ENCODE data around the gene PGRMC2. TPM values are rescaled to one million over a fixed set of nuclear protein-coding genes. Genes with fewer than 3 reads are reported as not detected.
"Not testable (repeated sequence)": the region's sequence is repeated elsewhere in the genome, so short reads cannot be mapped to it uniquely, and the experiment has no call there.

Gene PGRMC2
- total RNA-seq, 2 donors from 2014 or later = 23.6 to 52.7 TPM

GRCh38 chr4:128249787-128250668, 37.6 kb downstream of the PGRMC2 start:
- Mint-ChIP-seq H3K36me3 (peaks cover 0 to 10% of the 10 kb centered on the region in 2 donors), H3K27ac (no peak overlapping the region), H3K9me3 (peaks cover 0 to 15% of the 10 kb centered on the region in 2 donors)
- ATAC-seq = no peak
- DNase-seq (ENCODE audit: low spot score in 2 of 2) = no peak

DNA sequence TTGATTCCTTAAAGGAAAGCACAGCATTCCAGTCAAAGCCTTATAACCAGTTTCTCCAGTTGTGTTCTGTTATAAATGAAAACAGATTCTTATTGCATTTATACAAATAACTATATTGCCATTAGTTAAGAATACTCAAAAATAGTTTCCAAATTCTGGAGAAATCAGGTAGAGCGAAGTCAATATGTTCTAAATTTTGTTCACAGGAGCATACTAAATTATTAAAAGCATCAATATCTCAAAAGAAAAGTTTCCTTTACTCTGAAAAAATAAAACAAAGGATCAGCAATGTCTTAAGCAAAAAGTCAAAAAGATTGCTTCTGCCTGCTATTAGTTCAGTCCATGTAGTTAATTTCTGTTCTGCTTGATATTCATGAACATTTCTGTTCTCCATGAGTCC, 39.7 kb downstream of the PGRMC2 start:
- DNase-seq (ENCODE audit: low spot score in 2 of 2) (no peak), ATAC-seq (no peak)
- H3K27ac Mint-ChIP-seq = no peak overlapping the region
- H3K36me3 Mint-ChIP-seq = peaks cover 0 to 10% of the 10 kb centered on the region in 2 donors
- H3K9me3 Mint-ChIP-seq = peaks cover 0 to 15% of the 10 kb centered on the region in 2 donors

- ATAC-seq; H3K9me3 Mint-ChIP-seq; H3K27ac Mint-ChIP-seq; DNase-seq (ENCODE audit: low spot score in 2 of 2); H3K36me3 Mint-ChIP-seq: not testable (repeated sequence)
These were observed 42.2 kb downstream of the PGRMC2 start for GRCh38 chr4:128245391-128245790.

- H3K9me3 Mint-ChIP-seq = peaks cover 0 to 8% of the 10 kb centered on the region in 2 donors
- DNase-seq (ENCODE audit: low spot score in 2 of 2) (no peak), ATAC-seq (no peak)
- no peak overlapping the region for H3K27ac Mint-ChIP-seq
- H3K36me3 Mint-ChIP-seq = peaks cover 0 to 5% of the 10 kb centered on the region in 2 donors
These were observed 43.2 kb downstream of the PGRMC2 start for GRCh38 chr4:128244379-128244778.

DNA sequence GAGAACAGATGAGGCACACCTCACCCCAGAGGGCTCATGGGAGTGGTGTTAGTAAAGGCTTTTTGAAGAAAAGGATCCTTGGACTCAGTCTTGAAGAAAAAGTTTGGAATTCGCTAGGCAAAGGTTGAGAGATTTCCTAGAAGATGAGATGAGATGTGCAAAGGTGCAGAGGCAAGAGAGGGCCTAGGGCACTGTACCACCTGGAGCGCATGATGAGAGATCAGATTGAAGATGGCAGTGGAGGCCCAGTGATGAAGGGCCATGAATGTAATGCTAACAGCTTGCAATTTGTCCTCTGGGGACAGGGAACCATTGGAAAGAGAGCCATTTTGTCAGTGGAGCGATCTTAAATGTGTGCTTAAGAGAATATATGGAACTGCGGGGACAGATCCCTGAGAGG, 45.0 kb downstream of the PGRMC2 start:
- DNase-seq (ENCODE audit: low spot score in 2 of 2) = no peak
- no peaks in the 10 kb centered on the region for H3K36me3 Mint-ChIP-seq
- no peak for ATAC-seq
- no peak overlapping the region for H3K27ac Mint-ChIP-seq
- peaks cover 0 to 8% of the 10 kb centered on the region in 2 donors for H3K9me3 Mint-ChIP-seq

DNA sequence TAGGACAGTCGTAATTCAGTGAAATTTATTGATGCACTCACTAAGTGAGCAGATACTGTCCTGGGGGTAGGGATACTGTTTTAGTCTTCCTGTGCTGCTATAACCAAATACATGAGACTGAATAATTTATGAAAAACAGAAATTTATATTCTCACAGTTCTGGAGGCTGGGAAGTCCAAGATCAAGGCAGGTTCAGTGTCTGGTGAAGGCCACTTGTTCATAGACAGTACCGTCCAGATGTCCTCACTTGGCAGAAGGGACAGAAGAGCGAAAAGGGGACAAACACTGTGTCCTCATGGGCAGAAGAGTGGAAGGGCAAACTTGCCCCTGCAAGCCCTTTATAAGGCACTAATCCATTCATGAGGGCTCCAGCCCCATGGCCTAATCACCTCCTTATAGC, 45.6 kb downstream of the PGRMC2 start:
- Mint-ChIP-seq H3K27ac (no peak overlapping the region), H3K36me3 (no peaks in the 10 kb centered on the region), H3K9me3 (peaks cover 0 to 8% of the 10 kb centered on the region in 2 donors)
- no peak for DNase-seq (ENCODE audit: low spot score in 2 of 2)
- no peak for ATAC-seq

DNA sequence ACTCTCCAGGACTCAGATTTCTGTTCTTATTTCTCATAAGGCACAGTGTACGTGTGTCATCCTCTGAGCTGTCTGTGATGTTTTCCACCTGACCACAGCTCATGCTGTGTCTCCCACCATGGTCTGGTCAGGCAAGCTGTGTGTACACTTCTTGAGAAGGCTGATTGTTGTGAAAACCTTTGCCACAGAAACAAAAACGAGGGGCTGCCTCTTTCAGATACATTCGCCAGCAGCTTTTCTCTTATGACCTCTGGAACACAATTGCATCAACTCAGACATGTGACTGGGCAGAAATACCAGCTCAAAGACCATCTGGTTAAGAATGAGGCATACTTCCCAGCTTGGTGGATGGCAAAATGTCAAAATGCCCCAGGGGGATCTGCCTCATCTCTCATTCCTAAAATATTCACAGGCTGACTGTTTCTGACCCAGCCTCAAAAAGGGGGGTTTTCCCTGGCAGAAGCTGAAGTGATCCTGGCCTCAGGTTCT, 46.1 kb downstream of the PGRMC2 start:
- ATAC-seq (no peak), DNase-seq (ENCODE audit: low spot score in 2 of 2) (no peak)
- peaks cover 0 to 5% of the 10 kb centered on the region in 2 donors for H3K9me3 Mint-ChIP-seq
- no peaks in the 10 kb centered on the region for H3K36me3 Mint-ChIP-seq
- no peak overlapping the region for H3K27ac Mint-ChIP-seq

DNA sequence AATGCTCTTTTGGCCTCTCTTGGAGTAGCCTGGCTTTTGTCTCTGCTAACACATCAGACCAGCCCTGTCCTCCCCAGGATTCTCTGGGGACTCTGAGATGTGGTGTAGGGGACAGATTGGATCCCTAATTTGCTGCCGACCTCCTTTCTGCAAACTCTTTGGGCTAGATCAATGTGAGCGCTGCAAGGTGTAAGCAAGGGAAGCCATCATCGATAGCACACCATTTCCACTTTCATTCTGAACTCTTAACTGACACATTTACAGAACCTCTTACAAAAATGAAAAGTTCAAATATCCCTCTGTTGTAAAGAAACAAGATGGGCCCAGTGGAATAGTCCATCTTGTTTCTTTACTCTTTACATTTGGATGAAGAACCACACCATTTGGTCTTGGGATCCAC, 46.6 kb downstream of the PGRMC2 start:
- Mint-ChIP-seq H3K9me3 (peaks cover 0 to under 1% of the 10 kb centered on the region in 2 donors), H3K27ac (no peak overlapping the region), H3K36me3 (no peaks in the 10 kb centered on the region)
- DNase-seq (ENCODE audit: low spot score in 2 of 2) = no peak
- ATAC-seq = no peak

DNA sequence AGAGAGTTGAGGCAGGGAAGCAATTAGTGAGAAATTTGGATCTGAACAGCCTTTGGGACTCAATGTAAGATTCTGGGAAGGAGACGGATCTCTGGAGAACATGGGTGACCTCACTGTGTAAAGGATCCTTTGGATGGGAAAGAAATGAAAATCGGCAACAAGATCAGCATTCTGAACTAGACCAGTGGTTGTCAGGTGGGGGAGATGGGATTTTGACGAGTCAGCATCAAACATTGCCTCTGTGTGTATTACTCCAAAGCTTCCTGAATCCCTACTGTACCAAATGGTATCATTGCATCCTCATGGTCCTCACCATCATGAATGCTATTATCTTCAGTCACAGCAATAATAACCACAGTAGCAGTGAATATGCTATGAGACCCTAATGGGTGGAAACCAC, 52.8 kb downstream of the PGRMC2 start:
- DNase-seq (ENCODE audit: low spot score in 2 of 2) = no peak
- Mint-ChIP-seq H3K9me3 (no peaks in the 10 kb centered on the region), H3K36me3 (no peaks in the 10 kb centered on the region), H3K27ac (no peak overlapping the region)
- no peak for ATAC-seq

- no peaks in the 10 kb centered on the region for H3K9me3 Mint-ChIP-seq
- no peaks in the 10 kb centered on the region for H3K36me3 Mint-ChIP-seq
- ATAC-seq (no peak), DNase-seq (ENCODE audit: low spot score in 2 of 2) (no peak)
- H3K27ac Mint-ChIP-seq = no peak overlapping the region
These were observed 54.9 kb downstream of the PGRMC2 start for GRCh38 chr4:128232719-128233118.

DNA sequence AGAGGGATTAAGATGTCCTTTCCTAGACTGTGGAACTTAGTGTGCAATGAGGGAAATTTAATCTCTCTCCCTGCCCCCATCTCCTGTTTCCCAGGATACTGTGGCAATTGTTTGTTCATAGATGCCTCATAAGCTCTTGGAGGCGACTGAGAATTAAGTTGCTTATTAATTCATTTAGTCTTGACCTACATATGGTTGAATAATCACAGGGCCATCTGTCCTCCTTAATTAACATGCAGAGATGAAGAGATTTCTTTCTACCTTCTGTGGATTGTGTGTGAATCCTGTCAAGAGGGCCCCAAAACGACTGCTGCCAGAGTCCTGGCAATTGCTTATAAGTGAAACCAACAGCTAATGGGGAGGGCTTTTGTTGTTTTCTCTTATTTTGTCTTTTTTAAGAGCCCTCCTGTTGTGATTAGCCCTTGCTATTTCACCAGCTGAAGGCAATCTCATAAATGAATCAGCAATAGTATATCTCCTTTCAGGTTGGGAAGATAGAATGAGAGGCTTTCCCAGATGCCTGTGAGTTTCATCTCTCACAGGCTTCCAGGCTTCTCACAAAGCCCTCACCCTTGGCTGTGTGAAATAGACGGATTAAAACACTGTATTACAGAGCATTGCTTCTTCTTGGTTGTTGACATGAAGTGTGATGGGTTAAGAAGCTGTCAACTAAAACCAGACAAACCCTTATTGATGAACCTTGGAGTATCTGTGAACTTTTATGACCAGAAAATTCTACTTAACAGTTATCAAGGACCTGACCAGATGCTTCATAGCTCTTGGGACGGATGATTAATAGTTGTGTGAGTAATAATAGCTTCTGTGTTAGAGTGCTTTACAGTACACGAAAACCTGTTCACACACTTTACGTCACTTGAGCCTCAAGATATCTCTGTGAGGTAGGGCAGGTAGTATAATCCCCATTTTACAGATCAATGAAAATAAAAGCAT, 58.5 kb downstream of the PGRMC2 start:
- peak overlapping the region in 1 of 2 donors; percentile 15 for H3K27ac Mint-ChIP-seq

DNA sequence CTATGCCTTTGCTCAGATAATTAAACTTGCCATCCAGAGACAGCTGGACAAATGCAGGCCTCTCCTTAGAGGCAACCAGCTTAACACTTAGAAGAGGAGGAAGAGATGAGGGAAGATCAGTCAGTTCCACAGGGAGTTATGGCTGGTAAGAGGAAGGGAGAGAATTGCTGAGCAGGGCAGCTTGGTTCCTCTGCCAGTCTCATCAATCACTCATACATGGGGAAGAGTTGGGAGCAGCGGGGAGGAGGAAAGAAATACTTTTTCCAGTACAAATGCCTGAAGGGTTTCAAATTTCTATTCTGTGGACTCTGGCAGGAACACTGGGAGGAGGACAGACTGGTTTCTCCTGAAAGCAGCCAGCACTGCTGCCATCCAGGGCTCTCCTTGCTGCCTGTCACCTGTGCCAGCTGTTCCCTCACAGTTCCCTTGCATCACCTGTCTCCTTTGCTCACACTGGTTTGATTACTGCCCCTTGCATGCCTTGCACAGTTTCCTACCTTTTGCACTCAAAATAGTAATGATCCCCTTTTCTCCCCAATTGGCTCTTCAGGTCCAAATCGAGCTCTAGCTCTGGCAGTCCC, 59.5 kb downstream of the PGRMC2 start:
- ATAC-seq = no peak
- no peaks in the 10 kb centered on the region for H3K9me3 Mint-ChIP-seq

More for the DNA sequence above, 58.5 kb downstream of the PGRMC2 start:
- DNase-seq (ENCODE audit: low spot score in 2 of 2) (no peak), ATAC-seq (no peak)
- Mint-ChIP-seq H3K9me3 (no peaks in the 10 kb centered on the region), H3K36me3 (no peaks in the 10 kb centered on the region)

GRCh38 chr4:128225148-128225547, 62.5 kb downstream of the PGRMC2 start:
- ATAC-seq (no peak), DNase-seq (ENCODE audit: low spot score in 2 of 2) (no peak)
- H3K9me3 Mint-ChIP-seq = no peaks in the 10 kb centered on the region
- no peak overlapping the region for H3K27ac Mint-ChIP-seq
- H3K36me3 Mint-ChIP-seq = no peaks in the 10 kb centered on the region

More for the DNA sequence above, 59.5 kb downstream of the PGRMC2 start:
- Mint-ChIP-seq H3K36me3 (no peaks in the 10 kb centered on the region), H3K27ac (no peak overlapping the region)
- no peak for DNase-seq (ENCODE audit: low spot score in 2 of 2)

GRCh38 chr4:128221586-128221985, 66.0 kb downstream of the PGRMC2 start:
- ATAC-seq = no peak
- Mint-ChIP-seq H3K27ac (no peak overlapping the region), H3K9me3 (no peaks in the 10 kb centered on the region), H3K36me3 (no peaks in the 10 kb centered on the region)
- no peak for DNase-seq (ENCODE audit: low spot score in 2 of 2)

GRCh38 chr4:128220286-128221235, 67.1 kb downstream of the PGRMC2 start:
- Mint-ChIP-seq H3K27ac (no peak overlapping the region), H3K36me3 (no peaks in the 10 kb centered on the region), H3K9me3 (no peaks in the 10 kb centered on the region)
- DNase-seq (ENCODE audit: low spot score in 2 of 2) = no peak
- no peak for ATAC-seq

Data from activated naive CD4-positive, alpha-beta T cell treated with anti-CD3 and anti-CD28 coated beads, Interleukin-2, amount 50 U/mL, for 72 hours (primary cell).